Panc1 (cell line): ENCODE results near the gene UQCRFS1. TPM values are rescaled to one million over a fixed set of nuclear protein-coding genes. Genes with fewer than 3 reads are reported as not detected.

Experiments used
- ATAC-seq: fragments of 200-7000 bp; cut with Tn5 transposase; 2 replicates; pipeline ENCODE4 v1.9.1; 2020; ENCODE audit warnings: mild to moderate bottlenecking, moderate library complexity
- BruUV-seq: library from RNA; stranded (reverse); fragments of 400-500 nt; replicated peaks from 2 replicates; lab custom pipeline; 2021; lab: Mats Ljungman, UMichigan
- CTCF ChIA-PET: fragments of 300-600 bp; sonication (Branson Sonifier 250); formaldehyde crosslinking; loops from one replicate; lab custom pipeline; 2022; ENCODE audit warnings: antibody characterized with exemption; lab: Charles Lee
- POLR2A ChIA-PET: fragments of 300-600 bp; sonication (Branson Sonifier 250); formaldehyde crosslinking; loops from one replicate; lab custom pipeline; 2022; ENCODE audit warnings: antibody characterized with exemption; lab: Charles Lee
- DNase-seq: peaks from one replicate; pipeline ENCODE4 v3.0.0-alpha.2; 2010; ENCODE audit warnings: low read depth, low spot score
- H3K27ac ChIP-seq: 2 replicates; pipeline ENCODE4 v1.5.1; 2011; ENCODE audit warnings: mild to moderate bottlenecking, low read length, inconsistent platforms
- H3K27me3 ChIP-seq: fragments of 200-500 bp; sonication (Bioruptor generic); 2 replicates; pipeline ENCODE4 v1.6.0; 2014; ENCODE audit warnings: low read length, inconsistent platforms; ENCODE audit not compliant: control insufficient read depth, insufficient read depth
- H3K36me3 ChIP-seq: fragments of 200-500 bp; sonication (Bioruptor generic); 2 replicates; pipeline ENCODE4 v1.5.1; 2014; ENCODE audit warnings: inconsistent platforms, mild to moderate bottlenecking, low read length, moderate library complexity; ENCODE audit not compliant: control insufficient read depth, insufficient read depth
- H3K4me1 ChIP-seq: 2 replicates; pipeline ENCODE4 v1.5.1; 2011; ENCODE audit warnings: inconsistent platforms, mild to moderate bottlenecking, low read length, moderate library complexity; ENCODE audit not compliant: control insufficient read depth, insufficient read depth
- H3K4me3 ChIP-seq, 2 experiments: 2 replicates each; pipeline ENCODE4 v1.5.1; 2011 to 2012; ENCODE audit warnings: low read depth in 2 of 2, low read length in 2 of 2, mild to moderate bottlenecking in 2 of 2, inconsistent platforms in 1 of 2, moderate library complexity in 1 of 2
- H3K9me3 ChIP-seq: fragments of 200-500 bp; sonication (Bioruptor generic); 2 replicates; pipeline ENCODE4 v1.5.1; 2014; ENCODE audit warnings: low read depth, mild to moderate bottlenecking, inconsistent platforms, low read length, moderate library complexity; ENCODE audit not compliant: control insufficient read depth, insufficient read depth
- CTCF ChIP-seq: fragments of 450-650 bp; IDR thresholded peaks from 2 replicates; pipeline ENCODE4 v1.5.1; 2017; ENCODE audit warnings: mild to moderate bottlenecking
- POLR2AphosphoS5 ChIP-seq: IDR thresholded peaks from 2 replicates; pipeline ENCODE4 v1.6.1; 2012; ENCODE audit warnings: mild to moderate bottlenecking, low read depth, low read length, moderate library complexity
- REST ChIP-seq, 2 experiments: IDR thresholded peaks; 2 replicates each; pipeline ENCODE4 v1.6.1; 2011 to 2012; ENCODE audit warnings: low read depth in 2 of 2, control low read depth in 1 of 2, low read length in 1 of 2, mild to moderate bottlenecking in 1 of 2, moderate library complexity in 1 of 2; ENCODE audit not compliant: insufficient read depth in 1 of 2
- SIN3A ChIP-seq: IDR thresholded peaks from 2 replicates; pipeline ENCODE4 v1.6.1; 2012; ENCODE audit warnings: low read depth, mild to moderate bottlenecking, low read length, moderate library complexity, borderline replicate concordance; ENCODE audit not compliant: insufficient read depth
- TCF7L2 ChIP-seq: IDR thresholded peaks from 2 replicates; pipeline ENCODE4 v1.6.1; 2011; ENCODE audit warnings: mild to moderate bottlenecking, low read depth, low read length, inconsistent platforms
- in situ Hi-C: cut with HindIII; loops from 2 replicates; pipeline ENCODE4 v1.10.0; 2016; ENCODE audit warnings: low sequenced_read_pairs, low pct_unique_long_range_greater_than_20kb
- intact Hi-C: fragments of 100-400 bp; cut with micrococcal nuclease; formaldehyde crosslinking; loops from one replicate; pipeline ENCODE4 v1.10.0; 2022; ENCODE audit not compliant: unreplicated experiment
- total RNA-seq: library from RNA; stranded (reverse); gene quantifications from one replicate; pipeline ENCODE4 v1.2.1, GENCODE V29; 2021; ENCODE audit not compliant: unreplicated experiment

The UQCRFS1 gene
- total RNA-seq, 1 experiment from 2014 or later = 70.0 TPM

GRCh38 chr19:29248332-29248844 is 35.4 kb upstream of the UQCRFS1 start:
- no TSS peak for BruUV-seq
- no peaks in the 10 kb centered on the region for H3K9me3 ChIP-seq
- intact Hi-C loops = no loop called here
- H3K4me3 ChIP-seq = no peak overlapping the region
- H3K27ac ChIP-seq = no peak overlapping the region
- ATAC-seq (0 out of 2 replicates have a peak, but pooled peaks have one; percentile 48), DNase-seq (no peak)
- in situ Hi-C loops = no loop called here
- POLR2A ChIA-PET = no interaction called here
- H3K4me1 ChIP-seq = no peaks in the 10 kb centered on the region
- CTCF ChIA-PET = interaction anchor here (0.7 kb wide), 1 partner anchor 730 kb away, joined by 7 read pairs; no protein-coding TSS in a partner anchor
- peaks cover 2% of the 10 kb centered on the region; the same call in 1 of the 2 replicates for H3K27me3 ChIP-seq
- no peaks in the 10 kb centered on the region for H3K36me3 ChIP-seq
- no peak for TF ChIP-seq CTCF
- TF ChIP-seq TCF7L2 = no peak
- no peak for TF ChIP-seq REST (IDR thresholded peaks at IDR 0.05; ENCODE audit: insufficient read depth in 1 of 2, low read depth in 2 of 2, low read length in 1 of 2)
- no peak for TF ChIP-seq SIN3A
- no peak for TF ChIP-seq POLR2AphosphoS5

- no peak for DNase-seq
- no TSS peak for BruUV-seq
- intact Hi-C loops = no loop called here
- in situ Hi-C loops = no loop called here
- ChIA-PET CTCF (interaction anchor here (0.7 kb wide), 1 partner anchor 730 kb away, joined by 7 read pairs; no protein-coding TSS in a partner anchor), POLR2A (no interaction called here)
- Histone ChIP-seq H3K4me1 (no peaks in the 10 kb centered on the region), H3K36me3 (no peaks in the 10 kb centered on the region), H3K9me3 (no peaks in the 10 kb centered on the region), H3K27me3 (peaks cover 2% of the 10 kb centered on the region; the same call in 1 of the 2 replicates), H3K4me3 (no peak overlapping the region), H3K27ac (no peak overlapping the region)
- 0 out of 2 replicates have a peak, but pooled peaks have one; percentile 70 for ATAC-seq
- TF ChIP-seq SIN3A = no peak
- TF ChIP-seq TCF7L2 = no peak
- TF ChIP-seq CTCF = no peak
- TF ChIP-seq POLR2AphosphoS5 = no peak
- TF ChIP-seq REST (IDR thresholded peaks at IDR 0.05; ENCODE audit: insufficient read depth in 1 of 2, low read depth in 2 of 2, low read length in 1 of 2) = no peak
These were observed 34.9 kb upstream of the UQCRFS1 start for GRCh38 chr19:29247872-29248271.
